Measurements from ENCODE around the gene ADRA2B.
"Not testable (repeated sequence)": the region's sequence is repeated elsewhere in the genome, so short reads cannot be mapped to it uniquely, and the experiment has no call there.

ADRA2B gene

GRCh38 chr2:96085541-96086355 is 30.6 kb downstream of the ADRA2B start:
- DNase-seq: no peak

GRCh38 chr2:96084858-96085518 is 31.4 kb downstream of the ADRA2B start:
- DNase-seq: not testable (repeated sequence)

- DNase-seq: no peak
Observed at GRCh38 chr2:96083989-96084857, 32.1 kb downstream of the ADRA2B start.

GRCh38 chr2:96083064-96083939 is 33.1 kb downstream of the ADRA2B start:
- DNase-seq: no peak

GRCh38 chr2:96082211-96083063 is 33.9 kb downstream of the ADRA2B start:
- no peak for DNase-seq

- no peak for DNase-seq
Observed at GRCh38 chr2:96081042-96081441, 35.3 kb downstream of the ADRA2B start.

- no peak for DNase-seq
Observed at GRCh38 chr2:96075199-96075771, 41.1 kb downstream of the ADRA2B start.

GRCh38 chr2:96074156-96074555 is 42.2 kb downstream of the ADRA2B start:
- no peak for DNase-seq

GRCh38 chr2:96073170-96073775 is 43.1 kb downstream of the ADRA2B start:
- DNase-seq: no peak

- DNase-seq: no peak
Observed at GRCh38 chr2:96072746-96073145, 43.6 kb downstream of the ADRA2B start.

- not testable (repeated sequence) for DNase-seq
Observed at GRCh38 chr2:96071977-96072491, 44.3 kb downstream of the ADRA2B start.

- not testable (repeated sequence) for DNase-seq
Observed at GRCh38 chr2:96071087-96071976, 45.0 kb downstream of the ADRA2B start.

- DNase-seq: not testable (repeated sequence)
Observed at GRCh38 chr2:96070351-96070750, 46.0 kb downstream of the ADRA2B start.

- DNase-seq: not testable (repeated sequence)
Observed at GRCh38 chr2:96069878-96070277, 46.5 kb downstream of the ADRA2B start.

GRCh38 chr2:96067902-96068581 is 48.3 kb downstream of the ADRA2B start:
- DNase-seq: not testable (repeated sequence)

- not testable (repeated sequence) for DNase-seq
Observed at GRCh38 chr2:96067098-96067660, 49.2 kb downstream of the ADRA2B start.

GRCh38 chr2:96066511-96066910 is 49.9 kb downstream of the ADRA2B start:
- DNase-seq: not testable (repeated sequence)

GRCh38 chr2:96065954-96066353 is 50.4 kb downstream of the ADRA2B start:
- DNase-seq: not testable (repeated sequence)
